Thyroid gland (tissue), 4 donors: ENCODE results near the gene FRAS1.

Source experiments
- POLR2A ChIP-seq, 2 donors: fragments of 450-650 bp; IDR thresholded peaks; one replicate each; pipeline ENCODE4 v1.6.1; 2017; ENCODE audit warnings: antibody characterized with exemption in 2 of 2, mild to moderate bottlenecking in 2 of 2, moderate library complexity in 1 of 2
- TF ChIP-seq, protein P1 (sequence below), 6 experiments: fragments of 200-600 bp in 3 of 6; fragments of 450-650 bp in 3 of 6; sonication (generic) in 3 of 6; IDR thresholded peaks; one replicate each; pipeline ENCODE4 v1.5.1; 2016 to 2019; ENCODE audit warnings: antibody characterized with exemption in 6 of 6, mild to moderate bottlenecking in 2 of 6, inconsistent platforms in 1 of 6, moderate library complexity in 1 of 6

DNA sequence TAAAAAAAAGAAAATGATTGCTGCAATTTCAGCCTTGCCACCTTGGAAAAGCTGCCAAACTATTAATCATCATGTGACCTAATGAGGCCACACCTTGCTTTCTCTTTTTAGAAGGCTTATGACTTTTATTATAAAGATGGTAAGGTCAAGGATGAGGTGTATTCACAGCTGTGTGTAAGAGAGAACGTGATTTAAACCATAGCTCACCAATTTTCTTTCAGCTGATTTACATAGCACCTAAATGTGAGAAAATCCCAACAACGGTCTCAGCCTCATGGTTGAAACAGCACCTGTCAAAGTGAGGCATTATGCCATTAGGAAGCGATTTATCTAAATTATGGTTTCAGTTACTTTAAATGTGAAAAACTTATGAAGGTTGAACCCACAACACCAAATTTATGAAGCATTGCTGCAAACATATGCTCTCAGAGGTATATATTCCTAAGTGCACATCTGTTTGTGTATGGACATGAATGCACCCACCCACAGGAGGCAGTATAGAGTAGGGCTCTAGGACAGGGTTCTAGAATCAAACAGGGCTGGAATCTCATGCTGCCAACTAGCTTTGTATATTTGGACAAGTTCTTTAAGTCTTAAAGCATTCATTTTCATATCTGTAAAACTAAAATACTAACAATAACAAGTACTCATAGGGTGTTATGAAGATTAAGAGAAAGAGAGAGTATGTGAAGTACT, 535.1 kb downstream of the FRAS1 start:
- TF ChIP-seq, protein P1, sequence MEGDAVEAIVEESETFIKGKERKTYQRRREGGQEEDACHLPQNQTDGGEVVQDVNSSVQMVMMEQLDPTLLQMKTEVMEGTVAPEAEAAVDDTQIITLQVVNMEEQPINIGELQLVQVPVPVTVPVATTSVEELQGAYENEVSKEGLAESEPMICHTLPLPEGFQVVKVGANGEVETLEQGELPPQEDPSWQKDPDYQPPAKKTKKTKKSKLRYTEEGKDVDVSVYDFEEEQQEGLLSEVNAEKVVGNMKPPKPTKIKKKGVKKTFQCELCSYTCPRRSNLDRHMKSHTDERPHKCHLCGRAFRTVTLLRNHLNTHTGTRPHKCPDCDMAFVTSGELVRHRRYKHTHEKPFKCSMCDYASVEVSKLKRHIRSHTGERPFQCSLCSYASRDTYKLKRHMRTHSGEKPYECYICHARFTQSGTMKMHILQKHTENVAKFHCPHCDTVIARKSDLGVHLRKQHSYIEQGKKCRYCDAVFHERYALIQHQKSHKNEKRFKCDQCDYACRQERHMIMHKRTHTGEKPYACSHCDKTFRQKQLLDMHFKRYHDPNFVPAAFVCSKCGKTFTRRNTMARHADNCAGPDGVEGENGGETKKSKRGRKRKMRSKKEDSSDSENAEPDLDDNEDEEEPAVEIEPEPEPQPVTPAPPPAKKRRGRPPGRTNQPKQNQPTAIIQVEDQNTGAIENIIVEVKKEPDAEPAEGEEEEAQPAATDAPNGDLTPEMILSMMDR (IDR thresholded peaks at IDR 0.05), result peak in 1 of 6 experiments; percentile 19
- no peak for TF ChIP-seq POLR2A (IDR thresholded peaks at IDR 0.05)
